ENCODE data around the gene APOA4. TPM values are rescaled to one million over a fixed set of nuclear protein-coding genes. Genes with fewer than 3 reads are reported as not detected.

The APOA4 gene
- total and polyA plus RNA-seq, 2 of the 13 experiments (the other 11 are each of a cell fraction or from before 2014, with no cell fraction given): 3.8 to 7.2 TPM

DNA sequence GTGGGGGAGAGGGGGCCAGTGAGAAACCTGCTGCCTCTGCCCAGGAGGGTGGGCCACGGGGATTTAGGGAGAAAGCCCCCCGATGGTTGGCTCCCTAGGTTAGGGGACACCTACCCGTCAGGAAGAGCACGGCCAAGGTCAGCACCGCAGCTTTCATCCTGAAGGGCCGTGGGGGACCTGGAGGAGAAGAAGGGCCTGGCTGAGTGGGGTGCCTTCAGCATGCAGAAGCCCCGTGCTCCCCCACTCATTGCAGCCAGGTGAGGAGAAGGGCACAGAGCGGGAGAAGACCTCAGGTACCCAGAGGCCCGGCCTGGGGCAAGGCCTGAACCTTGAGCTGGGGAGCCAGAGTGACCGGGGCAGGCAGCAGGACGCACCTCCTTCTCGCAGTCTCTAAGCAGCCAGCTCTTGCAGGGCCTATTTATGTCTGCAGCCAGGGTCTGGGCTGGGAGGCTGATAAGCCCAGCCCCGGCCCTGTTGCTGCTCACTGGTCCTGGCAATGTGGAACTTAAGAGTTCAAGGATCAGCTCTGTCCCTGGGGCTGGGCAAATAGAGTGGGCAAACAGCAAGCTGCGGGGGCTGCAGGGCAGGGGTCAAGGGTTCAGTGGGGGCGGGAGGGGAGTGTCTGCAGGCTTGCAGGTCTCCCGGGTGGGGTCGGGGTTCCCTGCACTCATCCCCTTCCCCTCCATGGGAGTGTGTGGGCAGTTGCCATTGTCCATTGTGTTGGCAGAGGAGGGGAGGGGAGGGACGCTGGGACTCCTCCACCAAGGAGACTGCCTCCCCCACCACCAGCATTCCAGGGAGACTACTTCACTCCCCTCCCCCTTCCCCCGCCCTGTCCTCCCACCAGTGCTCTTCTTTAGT, 14.4 kb upstream of the APOA4 start, which contains the start of gene APOA1 (continued):
- TF ChIP-seq, protein P1, sequence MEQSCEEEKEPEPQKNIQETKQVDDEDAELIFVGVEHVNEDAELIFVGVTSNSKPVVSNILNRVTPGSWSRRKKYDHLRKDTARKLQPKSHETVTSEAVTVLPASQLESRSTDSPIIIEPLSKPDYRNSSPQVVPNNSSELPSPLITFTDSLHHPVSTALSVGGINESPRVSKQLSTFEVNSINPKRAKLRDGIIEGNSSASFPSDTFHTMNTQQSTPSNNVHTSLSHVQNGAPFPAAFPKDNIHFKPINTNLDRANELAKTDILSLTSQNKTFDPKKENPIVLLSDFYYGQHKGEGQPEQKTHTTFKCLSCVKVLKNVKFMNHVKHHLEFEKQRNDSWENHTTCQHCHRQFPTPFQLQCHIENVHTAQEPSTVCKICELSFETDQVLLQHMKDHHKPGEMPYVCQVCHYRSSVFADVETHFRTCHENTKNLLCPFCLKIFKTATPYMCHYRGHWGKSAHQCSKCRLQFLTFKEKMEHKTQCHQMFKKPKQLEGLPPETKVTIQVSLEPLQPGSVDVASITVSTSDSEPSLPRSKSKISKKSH (CRISPR knock-in tag; IDR thresholded peaks at IDR 0.05; ENCODE audit: borderline replicate concordance): no peak
- TF ChIP-seq, protein P2, sequence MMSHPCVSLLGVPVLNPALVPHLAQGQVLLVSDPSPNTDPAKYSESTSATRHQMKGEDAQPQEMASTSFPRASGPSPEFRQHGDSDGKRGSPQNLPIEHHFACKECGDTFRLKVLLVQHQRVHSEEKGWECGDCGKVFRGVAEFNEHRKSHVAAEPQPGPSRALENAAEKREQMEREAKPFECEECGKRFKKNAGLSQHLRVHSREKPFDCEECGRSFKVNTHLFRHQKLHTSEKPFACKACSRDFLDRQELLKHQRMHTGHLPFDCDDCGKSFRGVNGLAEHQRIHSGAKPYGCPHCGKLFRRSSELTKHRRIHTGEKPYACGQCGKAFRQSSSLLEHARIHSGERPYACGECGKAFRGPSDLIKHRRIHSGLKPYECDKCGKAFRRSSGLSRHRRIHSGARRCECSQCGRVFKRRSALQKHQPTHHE (CRISPR knock-in tag; IDR thresholded peaks at IDR 0.05; ENCODE audit: borderline replicate concordance): peak; percentile 90
- TF ChIP-seq ELF4 (CRISPR knock-in tag; IDR thresholded peaks at IDR 0.05; ENCODE audit: borderline replicate concordance): no peak
- peak; percentile 51; the same call in 1 of the 2 replicates for TF ChIP-seq HHEX (CRISPR knock-in tag; IDR thresholded peaks at IDR 0.05)
- TF ChIP-seq EP300 (IDR thresholded peaks at IDR 0.05; ENCODE audit: low read depth in 2 of 2, low read length in 2 of 2): peak; percentile 91 to 95; a peak in 3 of 4 replicates
- TF ChIP-seq EP300 (CRISPR knock-in tag; IDR thresholded peaks at IDR 0.05; ENCODE audit: borderline replicate concordance): peak; percentile 90
- 0 out of 2 replicates have a peak, but pooled peaks have one; percentile 8 for TF ChIP-seq BHLHE40 (IDR thresholded peaks at IDR 0.05; ENCODE audit: low read length)
- TF ChIP-seq, protein P3, sequence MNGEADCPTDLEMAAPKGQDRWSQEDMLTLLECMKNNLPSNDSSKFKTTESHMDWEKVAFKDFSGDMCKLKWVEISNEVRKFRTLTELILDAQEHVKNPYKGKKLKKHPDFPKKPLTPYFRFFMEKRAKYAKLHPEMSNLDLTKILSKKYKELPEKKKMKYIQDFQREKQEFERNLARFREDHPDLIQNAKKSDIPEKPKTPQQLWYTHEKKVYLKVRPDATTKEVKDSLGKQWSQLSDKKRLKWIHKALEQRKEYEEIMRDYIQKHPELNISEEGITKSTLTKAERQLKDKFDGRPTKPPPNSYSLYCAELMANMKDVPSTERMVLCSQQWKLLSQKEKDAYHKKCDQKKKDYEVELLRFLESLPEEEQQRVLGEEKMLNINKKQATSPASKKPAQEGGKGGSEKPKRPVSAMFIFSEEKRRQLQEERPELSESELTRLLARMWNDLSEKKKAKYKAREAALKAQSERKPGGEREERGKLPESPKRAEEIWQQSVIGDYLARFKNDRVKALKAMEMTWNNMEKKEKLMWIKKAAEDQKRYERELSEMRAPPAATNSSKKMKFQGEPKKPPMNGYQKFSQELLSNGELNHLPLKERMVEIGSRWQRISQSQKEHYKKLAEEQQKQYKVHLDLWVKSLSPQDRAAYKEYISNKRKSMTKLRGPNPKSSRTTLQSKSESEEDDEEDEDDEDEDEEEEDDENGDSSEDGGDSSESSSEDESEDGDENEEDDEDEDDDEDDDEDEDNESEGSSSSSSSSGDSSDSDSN (CRISPR knock-in tag; IDR thresholded peaks at IDR 0.05): peak; percentile 89
- TF ChIP-seq TCF7L2 (IDR thresholded peaks at IDR 0.05; ENCODE audit: low read depth, low read length): no peak
- TF ChIP-seq, protein P4, sequence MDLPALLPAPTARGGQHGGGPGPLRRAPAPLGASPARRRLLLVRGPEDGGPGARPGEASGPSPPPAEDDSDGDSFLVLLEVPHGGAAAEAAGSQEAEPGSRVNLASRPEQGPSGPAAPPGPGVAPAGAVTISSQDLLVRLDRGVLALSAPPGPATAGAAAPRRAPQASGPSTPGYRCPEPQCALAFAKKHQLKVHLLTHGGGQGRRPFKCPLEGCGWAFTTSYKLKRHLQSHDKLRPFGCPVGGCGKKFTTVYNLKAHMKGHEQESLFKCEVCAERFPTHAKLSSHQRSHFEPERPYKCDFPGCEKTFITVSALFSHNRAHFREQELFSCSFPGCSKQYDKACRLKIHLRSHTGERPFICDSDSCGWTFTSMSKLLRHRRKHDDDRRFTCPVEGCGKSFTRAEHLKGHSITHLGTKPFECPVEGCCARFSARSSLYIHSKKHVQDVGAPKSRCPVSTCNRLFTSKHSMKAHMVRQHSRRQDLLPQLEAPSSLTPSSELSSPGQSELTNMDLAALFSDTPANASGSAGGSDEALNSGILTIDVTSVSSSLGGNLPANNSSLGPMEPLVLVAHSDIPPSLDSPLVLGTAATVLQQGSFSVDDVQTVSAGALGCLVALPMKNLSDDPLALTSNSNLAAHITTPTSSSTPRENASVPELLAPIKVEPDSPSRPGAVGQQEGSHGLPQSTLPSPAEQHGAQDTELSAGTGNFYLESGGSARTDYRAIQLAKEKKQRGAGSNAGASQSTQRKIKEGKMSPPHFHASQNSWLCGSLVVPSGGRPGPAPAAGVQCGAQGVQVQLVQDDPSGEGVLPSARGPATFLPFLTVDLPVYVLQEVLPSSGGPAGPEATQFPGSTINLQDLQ (CRISPR knock-in tag; IDR thresholded peaks at IDR 0.05): no peak
- 0 out of 2 replicates have a peak, but pooled peaks have one; percentile 14 for TF ChIP-seq CEBPB (IDR thresholded peaks at IDR 0.05; ENCODE audit: borderline replicate concordance, low read depth, low read length)
- TF ChIP-seq ZNF3 (CRISPR knock-in tag; IDR thresholded peaks at IDR 0.05): 0 out of 2 replicates have a peak, but pooled peaks have one; percentile 26
- TF ChIP-seq ZEB1 (IDR thresholded peaks at IDR 0.05; ENCODE audit: insufficient replicate concordance, low read depth): no peak
- TF ChIP-seq ATAD3A (CRISPR knock-in tag; IDR thresholded peaks at IDR 0.05): no peak
- peak; percentile 61; the same call in 1 of the 2 replicates for TF ChIP-seq JUNB (CRISPR knock-in tag; IDR thresholded peaks at IDR 0.05; ENCODE audit: borderline replicate concordance)
- TF ChIP-seq BORCS8-MEF2B (CRISPR knock-in tag; IDR thresholded peaks at IDR 0.05): peak; percentile 86
- peak; percentile 95 for TF ChIP-seq SKI (IDR thresholded peaks at IDR 0.05; ENCODE audit: partially characterized antibody)
- TF ChIP-seq PHF8 (CRISPR knock-in tag; IDR thresholded peaks at IDR 0.05): peak; percentile 83
- peak; percentile 67; the same call in 1 of the 2 replicates for TF ChIP-seq PAF1 (CRISPR knock-in tag; IDR thresholded peaks at IDR 0.05)

Measured in HepG2 (cell line).